Cardiac fibroblast (primary cell): ENCODE measurements around the gene SHB.

ENCODE experiments used
- DNase-seq, 2 donors: peaks; one replicate each; pipeline versions ENCODE4 v3.0.0 to v3.0.0-alpha.2; 2010; ENCODE audit warnings: low read depth in 2 of 2
- H3K4me3 ChIP-seq, 2 donors: replicated peaks in 1 of 2; 1 replicate in 1 of 2; 2 replicates in 1 of 2; pipeline ENCODE4 v1.5.1; 2011; ENCODE audit warnings: low read depth in 2 of 2, low read length in 2 of 2, mild to moderate bottlenecking in 2 of 2, moderate library complexity in 1 of 2
- CTCF ChIP-seq: IDR thresholded peaks from one replicate; pipeline ENCODE4 v1.5.1; 2011; ENCODE audit warnings: low read depth, mild to moderate bottlenecking, low read length, inconsistent platforms

Gene SHB

GRCh38 chr9:38033941-38034340 is 35.1 kb downstream of the SHB start:
- no peak for DNase-seq
- TF ChIP-seq CTCF, result no peak
- H3K4me3 ChIP-seq, result no peak overlapping the region

- H3K4me3 ChIP-seq, result no peak overlapping the region
- no peak for DNase-seq
- TF ChIP-seq CTCF, result no peak
Measured at GRCh38 chr9:38032266-38033110, 36.5 kb downstream of the SHB start.

DNA sequence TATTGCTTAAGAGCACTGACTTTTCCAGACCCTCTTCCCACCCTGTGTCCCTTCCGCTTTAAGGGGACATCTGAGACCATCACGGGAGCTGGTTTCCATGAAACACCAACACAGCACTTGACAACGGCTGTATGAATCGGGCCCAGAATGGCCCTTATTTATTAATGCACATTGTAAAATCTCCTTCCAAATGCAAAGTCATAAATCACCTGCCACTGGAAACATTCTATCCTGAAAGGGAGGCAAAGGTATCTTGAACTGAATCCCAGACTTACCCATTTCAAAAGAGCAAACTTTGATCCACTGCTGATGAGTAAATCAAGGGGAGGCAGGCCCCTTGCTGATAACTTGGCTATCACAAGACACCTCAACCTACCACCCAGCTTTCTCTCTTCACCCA is 37.4 kb downstream of the SHB start:
- H3K4me3 ChIP-seq, result no peak overlapping the region
- no peak for DNase-seq
- TF ChIP-seq CTCF, result no peak

DNA sequence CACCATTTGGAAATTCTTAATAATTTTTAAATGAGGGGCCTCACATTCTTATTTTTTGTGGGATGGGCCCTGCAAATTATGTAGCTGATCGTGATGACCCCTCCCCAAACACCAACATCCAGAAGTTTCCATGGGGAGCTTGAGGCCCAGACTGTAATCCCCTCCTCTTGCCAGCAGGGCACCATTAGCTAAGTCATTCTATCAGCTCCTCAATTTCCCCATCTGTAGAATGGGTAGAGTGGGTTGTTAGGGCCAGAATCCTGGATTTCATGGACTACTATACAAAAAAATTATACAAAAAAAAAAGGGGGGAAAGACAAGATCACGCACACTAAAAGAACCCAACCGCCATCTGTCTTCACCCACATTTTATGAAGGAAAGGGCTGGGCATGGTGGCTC is 38.4 kb downstream of the SHB start:
- no peak overlapping the region for H3K4me3 ChIP-seq
- no peak for DNase-seq
- TF ChIP-seq CTCF, result peak; percentile 22

DNA sequence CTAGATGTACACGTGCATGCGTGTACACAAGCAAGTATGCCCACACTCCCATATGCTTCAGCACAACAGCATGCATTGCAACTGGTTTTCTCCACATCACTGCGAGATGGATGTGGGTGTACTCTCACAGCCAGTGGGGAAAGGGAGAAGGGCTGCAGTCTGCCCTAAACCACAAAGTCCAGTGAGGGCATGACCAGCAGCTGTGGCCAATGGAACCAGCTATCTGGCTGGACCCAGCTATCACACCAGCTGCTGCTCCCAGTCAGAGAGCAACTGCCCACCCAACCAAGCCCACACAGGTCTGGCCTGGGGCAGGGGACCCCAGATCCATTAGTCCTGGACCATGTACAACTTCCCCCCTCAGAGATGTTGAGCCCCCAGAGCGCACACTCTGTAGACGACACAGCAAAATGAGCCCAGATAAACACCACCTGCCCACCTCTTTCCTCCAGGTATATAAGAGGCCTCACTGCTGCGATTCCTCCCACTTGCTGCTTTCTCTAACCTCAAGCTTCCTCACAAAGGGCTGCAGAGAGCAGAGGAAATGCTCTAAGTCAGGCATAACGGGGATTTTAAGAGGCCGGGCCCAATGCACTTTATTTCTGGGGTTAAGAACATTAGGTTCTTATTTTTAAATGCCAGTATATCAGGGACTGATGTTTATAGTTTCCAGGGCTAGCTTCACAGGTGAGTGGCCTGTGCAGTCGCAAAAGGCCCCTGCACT is 39.0 kb downstream of the SHB start:
- TF ChIP-seq CTCF, result no peak
- no peak overlapping the region for H3K4me3 ChIP-seq
- no peak for DNase-seq

DNA sequence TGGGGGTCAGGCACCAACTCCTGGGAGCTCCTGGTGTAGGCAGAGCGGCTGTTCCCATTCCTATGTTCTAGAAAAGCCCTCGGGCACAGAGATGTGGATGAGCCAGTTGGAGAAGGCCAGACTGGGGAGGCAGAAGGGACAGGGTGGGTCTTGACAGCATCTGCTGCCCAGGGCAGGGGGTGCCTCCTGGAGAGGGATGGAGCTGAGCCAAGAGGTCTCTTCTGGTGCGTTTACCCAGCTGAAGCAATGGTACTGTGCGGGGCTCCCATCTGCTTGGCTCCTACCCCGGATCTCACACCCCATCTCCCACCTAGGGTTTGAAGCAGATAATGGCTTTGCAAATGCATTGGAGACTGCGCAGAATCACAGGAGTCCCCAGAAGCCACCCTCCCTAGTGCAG is 41.3 kb downstream of the SHB start:
- no peak for TF ChIP-seq CTCF
- no peak overlapping the region for H3K4me3 ChIP-seq
- DNase-seq, result no peak
